Fibroblast of skin of abdomen (primary cell): ENCODE results near the gene CEP164.
A peak's percentile ranks its signal among the peaks of the same experiment; 100 is the strongest.
"Not testable (repeated sequence)": the region's sequence is repeated elsewhere in the genome, so short reads cannot be mapped to it uniquely, and the experiment has no call there.

Experiments
- DNase-seq: peaks from one replicate; pipeline ENCODE4 v3.0.0-alpha.2; 2013

Gene CEP164

DNA sequence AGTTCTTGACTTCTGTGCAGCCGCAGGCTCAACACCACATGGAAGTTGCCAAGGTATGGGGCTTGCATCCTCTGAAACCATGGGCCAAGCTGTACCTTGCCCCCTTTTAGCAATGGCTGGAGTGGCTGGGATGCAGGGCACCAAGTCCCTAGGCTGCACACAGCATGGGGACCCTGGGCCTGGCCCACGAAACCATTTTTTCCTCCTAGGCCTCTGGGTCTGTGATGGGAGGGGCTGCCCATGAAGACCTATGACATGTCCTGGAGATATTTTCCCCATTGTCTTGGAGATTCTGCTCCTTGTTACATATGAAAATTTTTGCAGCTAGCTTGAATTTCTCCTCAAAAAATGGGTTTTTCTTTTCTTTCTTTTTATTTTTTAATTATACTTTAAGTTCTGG is 71.0 kb downstream of the CEP164 start:
- DNase-seq: not testable (repeated sequence)

DNA sequence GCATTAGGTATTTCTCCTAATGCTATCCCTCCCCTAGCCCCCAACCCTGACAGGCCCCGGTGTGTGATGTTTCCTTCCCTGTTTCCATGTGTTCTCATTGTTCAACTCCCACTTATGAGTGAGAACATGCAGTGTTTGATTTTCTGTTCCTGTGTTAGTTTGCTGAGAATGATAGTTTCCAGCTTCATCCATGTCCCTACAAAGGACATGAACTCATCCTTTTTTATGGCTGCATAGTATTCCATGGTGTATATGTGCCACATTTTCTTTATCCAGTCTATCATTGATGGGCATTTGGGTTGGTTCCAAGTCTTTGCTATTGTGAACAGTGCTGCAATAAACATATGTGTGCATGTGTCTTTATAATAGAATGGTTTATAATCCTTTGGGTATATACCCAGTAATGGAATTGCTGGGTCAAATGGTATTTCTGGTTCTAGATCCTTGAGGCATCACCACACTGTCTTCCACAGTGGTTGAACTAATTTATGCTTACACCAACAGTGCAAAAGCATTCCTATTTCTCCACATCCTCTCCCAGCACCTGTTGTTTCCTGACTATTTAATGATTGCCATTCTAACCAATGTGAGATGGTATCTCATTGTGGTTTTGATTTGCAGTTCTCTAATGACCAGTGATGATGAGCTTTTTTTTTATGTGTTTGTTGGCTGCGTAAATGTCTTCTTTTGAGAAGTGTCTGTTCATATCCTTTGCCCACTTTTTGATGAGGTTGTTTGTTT is 71.6 kb downstream of the CEP164 start:
- not testable (repeated sequence) for DNase-seq

DNA sequence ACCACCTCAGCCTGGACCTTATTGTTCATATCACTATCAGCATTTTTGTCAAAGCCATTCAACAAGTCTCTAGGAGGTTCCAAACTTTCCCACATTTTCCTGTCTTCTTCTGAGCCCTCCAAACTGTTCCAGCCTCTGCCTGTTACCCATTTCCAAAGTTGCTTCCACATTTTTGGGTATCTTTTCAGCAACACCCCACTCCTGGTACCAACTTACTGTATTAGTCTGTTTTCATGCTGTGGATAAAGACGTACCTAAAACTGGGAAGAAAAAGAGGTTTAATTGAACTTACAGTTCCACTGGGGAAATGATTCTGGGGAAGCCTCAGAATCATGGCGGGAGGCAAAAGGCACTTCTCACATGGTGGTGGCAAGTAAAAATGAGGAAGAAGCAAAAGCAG is 78.2 kb downstream of the CEP164 start:
- DNase-seq: not testable (repeated sequence)

DNA sequence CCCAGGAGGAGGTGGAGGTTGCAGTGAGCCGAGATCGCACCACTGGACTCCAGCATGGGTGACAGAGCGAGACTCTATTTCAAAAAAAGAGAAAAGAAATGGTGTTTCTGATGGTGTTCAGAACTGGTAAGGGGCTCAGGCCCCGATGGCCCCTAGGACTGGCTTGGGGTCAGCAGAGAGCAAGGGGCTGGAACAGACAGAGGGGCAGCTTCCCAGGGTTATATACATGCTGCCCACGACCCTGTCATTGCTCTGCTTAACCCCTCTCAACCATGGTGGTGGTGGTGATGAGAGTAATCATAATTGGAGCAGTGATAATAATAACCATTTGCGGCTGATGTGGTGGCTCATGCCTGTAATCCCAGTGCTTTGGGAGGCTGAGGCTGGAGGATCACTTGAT is 79.4 kb downstream of the CEP164 start:
- DNase-seq: no peak

GRCh38 chr11:117408356-117408755 is 80.7 kb downstream of the CEP164 start:
- DNase-seq: no peak

- no peak for DNase-seq
Measured at GRCh38 chr11:117409511-117409910, 81.9 kb downstream of the CEP164 start.

DNA sequence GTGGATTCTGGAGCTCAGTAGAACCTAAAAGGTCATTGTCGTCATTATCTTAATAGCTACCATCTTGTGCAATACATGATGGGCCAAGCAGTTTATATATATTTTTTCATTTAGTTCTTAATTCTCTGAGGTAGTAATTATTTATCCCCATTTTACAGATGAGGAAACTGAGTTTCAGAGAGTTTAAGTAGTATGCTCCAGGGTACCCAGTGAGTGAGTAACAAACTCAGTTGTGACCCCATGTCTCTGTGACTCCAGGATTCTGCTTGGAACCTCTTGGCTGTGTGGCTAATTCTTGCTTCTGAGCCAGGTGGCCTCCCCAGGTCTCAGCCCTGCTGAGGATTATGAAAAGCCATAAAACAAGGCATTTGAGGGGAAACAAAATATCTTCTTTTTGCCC is 82.6 kb downstream of the CEP164 start:
- no peak for DNase-seq

DNA sequence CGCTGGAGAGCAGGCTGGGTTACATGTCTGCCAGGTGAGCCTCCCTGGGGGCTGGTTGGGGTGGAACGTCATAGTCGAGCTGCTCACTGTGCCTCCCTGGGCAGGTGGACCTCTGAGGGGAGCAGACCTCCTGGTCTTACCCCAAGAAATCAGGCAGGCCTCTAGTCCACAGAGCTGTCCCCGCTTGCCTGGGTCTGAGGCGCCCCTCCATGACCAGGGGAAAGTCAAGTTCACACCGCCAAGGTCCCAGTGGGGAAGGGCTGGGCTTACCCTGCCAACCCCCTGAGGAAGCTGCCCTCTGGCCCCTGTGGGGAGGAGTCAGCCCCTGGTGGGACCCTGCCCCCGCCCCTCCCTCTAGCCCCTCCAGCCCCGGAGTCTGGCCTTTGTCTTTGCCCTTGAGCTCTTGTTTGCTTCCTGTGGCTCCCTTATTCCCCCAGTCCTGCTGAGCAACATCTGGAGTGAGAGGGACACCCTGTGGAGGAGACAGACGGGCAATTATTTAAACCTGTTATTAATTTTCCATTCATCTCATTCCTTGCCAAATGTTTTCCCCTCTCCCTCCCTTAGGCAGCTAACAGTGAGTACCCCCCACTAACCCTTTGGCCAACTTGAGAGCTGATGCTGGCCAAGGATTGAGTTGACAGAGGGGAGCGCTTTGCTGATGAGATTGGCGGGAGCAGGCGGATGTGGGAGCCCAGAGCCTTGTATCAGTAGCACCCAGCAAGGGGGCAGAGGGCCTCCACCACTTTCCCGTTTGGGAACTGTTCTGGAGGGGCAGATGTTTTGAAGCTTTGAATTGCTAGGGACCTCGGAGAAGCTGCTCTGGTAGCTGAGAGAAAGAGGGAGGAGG is 83.4 kb downstream of the CEP164 start:
- DNase-seq: no peak

DNA sequence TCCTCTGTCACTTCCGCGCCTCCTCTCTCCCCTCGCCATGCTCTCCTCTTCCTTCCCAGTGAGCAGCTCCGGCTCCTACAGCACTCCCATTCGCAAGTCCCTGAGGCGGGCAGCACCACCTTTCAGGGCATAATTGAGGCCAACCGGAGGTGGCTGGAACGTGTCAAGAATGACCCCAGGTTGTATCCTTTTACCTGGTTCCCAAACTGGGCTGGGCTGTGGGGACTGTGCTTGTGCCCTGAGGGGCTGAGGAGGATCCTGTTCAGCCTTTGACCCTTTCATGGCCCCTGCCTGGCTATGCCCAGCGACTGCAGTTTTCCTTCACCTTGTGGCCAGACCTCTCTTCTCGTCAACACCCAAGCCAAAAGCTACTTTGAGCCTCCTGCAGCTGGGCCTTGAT is 84.1 kb downstream of the CEP164 start:
- no peak for DNase-seq

DNA sequence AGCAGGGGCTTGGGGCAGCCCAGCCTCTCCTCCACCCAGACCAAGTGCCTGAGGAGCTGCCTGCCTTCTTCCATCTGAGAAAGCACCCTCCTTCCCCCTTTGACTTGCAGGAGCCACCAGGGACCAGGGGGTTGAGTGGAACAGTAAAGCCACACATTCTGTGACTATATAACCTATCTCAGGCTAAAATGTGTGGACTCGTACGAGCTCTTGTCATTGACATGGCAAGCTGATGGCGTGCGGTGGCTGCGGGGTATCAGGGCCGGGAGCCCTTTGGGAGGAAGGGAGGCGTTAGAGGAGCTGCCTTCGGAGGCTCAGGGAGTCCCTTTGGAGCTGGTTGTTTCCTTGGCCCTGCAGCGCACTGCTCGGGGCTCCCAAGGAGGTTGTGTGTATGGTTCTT is 84.5 kb downstream of the CEP164 start:
- DNase-seq: no peak

DNA sequence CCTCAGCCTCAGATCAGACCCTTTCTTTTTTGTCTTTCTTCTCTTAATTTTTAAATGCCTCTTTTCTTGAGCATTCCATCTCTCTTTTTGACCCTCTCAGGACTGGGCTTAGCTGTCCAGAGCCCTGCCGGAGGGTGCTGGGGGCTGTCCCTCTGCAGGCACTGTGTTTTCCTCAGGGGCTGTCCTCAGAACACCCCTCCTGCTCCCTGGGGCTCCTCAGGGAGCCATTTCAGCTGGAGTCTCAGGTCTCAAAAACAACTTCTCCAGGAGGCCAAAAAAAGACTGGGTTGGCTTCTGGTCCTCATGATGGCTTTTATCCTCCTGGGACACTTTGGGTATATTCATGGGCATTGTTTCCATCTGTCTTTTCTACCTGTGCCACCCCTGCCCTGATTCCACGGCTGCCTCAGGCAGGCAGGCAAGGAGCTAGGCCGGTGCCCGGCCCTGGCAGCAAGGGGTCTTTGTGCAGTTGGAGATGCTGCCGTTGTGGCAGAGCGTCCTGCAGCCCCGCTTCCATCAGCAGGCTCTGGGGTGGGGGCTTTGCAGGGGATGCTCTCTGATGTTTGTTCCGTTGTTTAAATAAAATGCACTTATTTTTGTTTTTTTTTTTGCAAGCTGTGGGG is 85.1 kb downstream of the CEP164 start:
- no peak for DNase-seq

DNA sequence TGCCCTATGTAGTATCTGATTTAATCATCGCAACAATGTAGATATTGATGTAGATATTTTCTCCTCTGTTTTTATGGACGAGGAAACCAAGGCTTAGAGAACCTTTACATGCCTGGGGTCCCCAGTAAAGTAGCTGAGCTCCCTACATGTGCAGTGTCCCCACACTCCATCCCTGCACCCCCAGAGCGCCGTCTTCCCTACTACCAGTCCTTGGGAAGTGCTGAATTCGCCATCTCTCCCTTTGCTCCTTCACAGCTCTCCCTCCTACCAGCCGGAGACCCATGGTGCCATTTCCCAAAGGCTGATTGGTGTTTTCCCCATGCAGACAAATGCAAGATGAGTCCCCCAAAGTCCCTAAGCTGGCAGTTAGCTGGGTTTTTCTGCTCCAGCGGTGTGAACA is 86.0 kb downstream of the CEP164 start:
- DNase-seq: no peak

DNA sequence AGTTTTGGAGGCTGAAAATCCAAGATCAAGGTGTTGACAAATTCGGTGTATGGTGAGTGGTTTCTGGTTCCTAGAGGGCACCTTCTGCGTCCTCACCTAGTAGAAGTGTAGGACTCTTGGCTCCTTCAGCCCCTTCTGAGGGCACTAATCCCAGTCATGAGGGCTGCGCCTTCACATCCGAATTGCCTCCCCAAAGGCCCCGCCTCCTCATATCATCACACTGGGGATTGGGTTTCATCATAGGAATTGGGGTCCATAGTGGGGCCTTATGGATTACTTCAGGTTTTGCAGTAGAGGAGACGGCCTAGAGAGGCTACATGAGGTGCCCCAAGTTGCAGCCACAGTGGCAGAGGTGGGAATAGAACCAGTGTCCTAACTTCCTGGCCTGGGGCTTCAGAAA is 87.1 kb downstream of the CEP164 start:
- DNase-seq: no peak

GRCh38 chr11:117415358-117415896 is 87.8 kb downstream of the CEP164 start:
- no peak for DNase-seq

GRCh38 chr11:117417342-117417741 is 89.7 kb downstream of the CEP164 start:
- no peak for DNase-seq

GRCh38 chr11:117417856-117418255 is 90.2 kb downstream of the CEP164 start:
- no peak for DNase-seq

- DNase-seq: no peak
Measured at GRCh38 chr11:117418737-117419481, 91.3 kb downstream of the CEP164 start.

DNA sequence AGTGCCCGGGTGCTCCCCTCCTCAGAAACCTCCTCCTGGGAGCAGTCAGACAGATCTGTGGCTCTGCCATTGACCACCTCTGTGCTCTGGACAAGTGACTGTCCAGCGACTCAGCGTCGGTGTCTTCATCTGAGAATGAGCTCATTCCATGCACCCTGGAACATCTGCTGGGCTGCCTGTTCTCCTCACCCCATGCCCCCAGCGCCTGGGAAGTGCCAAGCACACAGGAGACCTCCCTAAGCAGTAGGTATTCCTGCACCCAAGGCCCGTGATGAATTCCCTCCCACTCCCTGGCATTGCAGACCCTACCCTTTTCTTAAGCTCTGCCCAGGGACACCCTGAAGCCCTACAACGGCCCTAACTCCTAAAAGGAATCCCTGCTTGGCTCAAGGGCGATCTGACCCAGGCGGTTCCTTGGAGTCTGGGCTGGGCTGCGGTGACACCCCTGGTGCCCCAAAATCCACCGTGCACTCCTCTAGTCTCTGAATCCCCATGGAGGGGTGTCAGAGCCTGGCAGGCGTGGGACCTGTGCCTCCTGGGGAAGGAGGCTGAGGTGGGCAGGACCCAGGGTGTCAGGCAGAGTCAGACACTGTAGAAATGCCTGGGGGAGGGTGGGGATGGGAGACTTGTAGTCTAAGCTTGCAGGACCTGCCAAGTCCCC is 92.0 kb downstream of the CEP164 start:
- DNase-seq: peak; percentile 8

GRCh38 chr11:117420143-117420485 is 92.5 kb downstream of the CEP164 start:
- DNase-seq: no peak

DNA sequence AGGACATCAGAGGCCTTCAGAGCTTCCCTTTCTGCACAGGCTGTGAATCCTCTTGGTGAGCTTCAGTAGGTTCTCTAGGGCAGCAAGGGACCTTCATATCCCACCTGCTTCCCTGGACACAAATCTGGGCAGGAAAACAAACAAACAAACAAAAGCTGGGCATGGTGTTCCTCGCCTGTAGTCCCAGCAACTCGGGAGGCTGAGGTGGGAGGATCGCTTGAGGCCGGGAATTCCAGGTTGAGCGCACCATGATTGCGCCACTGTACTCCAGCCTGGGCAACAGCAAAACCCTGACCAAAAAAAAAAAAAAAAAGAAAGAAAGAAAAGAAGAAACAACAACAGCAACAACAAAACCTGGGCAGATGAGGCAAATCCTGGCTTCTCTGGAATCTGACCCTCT is 92.9 kb downstream of the CEP164 start:
- DNase-seq: no peak

GRCh38 chr11:117421041-117421440 is 93.4 kb downstream of the CEP164 start:
- DNase-seq: no peak

DNA sequence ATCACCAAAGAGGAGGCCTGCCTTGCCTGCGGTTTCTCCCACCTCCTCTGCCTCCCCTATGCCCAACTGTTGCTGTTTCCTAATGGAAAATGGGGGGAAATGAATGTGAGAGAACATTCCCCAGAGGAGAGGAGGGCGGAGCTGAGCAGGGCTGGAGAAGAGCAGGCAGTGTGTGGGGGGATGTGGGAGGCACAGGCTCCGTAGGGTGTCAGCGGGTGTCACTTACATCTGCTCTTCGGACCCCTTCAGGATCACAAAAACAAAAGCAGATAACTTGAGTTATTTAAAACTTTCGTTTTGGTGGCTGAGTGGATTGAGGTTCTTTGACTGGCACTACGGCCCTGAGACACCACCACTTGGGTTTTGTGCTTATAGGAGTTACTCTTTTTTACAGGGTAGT is 93.8 kb downstream of the CEP164 start:
- no peak for DNase-seq
